Measurements from ENCODE around the gene KIRREL3.

KIRREL3 gene

DNA sequence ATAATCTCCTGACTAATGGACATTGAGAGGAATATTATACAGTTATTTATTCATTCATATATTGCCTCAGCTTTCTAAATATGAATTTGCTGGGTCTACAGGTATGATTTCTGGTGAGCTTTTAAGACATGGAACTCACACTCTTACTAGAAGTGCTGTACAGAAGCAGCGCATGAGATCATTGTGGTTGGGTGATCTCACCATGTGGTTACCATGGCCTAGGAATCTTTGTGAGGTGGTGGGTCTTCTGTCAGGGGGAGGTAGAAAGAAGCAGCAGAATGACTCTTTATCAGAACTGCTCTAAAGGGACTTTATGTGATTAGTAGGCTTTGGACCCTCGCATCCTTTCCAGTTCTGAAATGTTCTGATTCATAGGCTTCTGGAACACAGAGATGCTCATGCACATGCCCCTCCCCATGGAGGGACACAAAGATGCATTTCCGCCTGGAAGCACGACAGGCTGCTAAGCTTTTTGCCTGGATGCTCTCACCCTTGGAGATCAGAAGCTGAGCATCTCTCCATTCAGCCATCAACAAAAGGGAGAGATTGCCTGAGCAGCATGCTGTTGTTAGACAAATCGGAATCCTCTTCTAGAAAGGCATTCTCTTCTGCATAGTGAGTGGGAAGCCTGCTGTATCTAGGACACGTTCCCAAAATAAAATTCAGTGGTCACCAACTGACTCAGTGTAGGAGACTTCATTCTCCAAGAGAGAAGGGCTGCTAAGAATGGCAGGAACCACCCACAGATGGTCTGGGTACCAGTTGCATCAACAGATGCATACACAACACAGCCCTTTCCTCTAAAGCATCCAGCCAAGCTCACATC is 51.3 kb downstream of the KIRREL3 start:
- no peak for FAIRE-seq

DNA sequence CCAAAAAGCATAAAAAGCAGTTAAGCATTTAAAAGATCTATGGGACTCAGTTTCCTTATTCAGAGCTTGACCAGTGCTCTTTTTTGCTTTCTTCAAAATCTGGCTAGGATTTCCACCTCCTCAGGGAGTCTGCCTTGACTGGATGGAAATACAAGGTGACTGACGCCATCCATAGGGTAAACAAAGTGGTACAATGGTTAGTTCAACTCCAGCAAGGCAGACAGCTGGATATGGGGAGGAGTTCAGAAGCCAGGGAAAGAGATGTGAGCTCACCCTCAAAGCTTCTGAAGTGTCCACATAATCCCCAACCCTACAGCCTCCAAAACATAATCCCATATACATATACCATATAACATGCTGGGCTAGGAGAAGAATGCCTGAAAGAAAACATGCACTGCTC is 52.0 kb downstream of the KIRREL3 start:
- no peak for FAIRE-seq

DNA sequence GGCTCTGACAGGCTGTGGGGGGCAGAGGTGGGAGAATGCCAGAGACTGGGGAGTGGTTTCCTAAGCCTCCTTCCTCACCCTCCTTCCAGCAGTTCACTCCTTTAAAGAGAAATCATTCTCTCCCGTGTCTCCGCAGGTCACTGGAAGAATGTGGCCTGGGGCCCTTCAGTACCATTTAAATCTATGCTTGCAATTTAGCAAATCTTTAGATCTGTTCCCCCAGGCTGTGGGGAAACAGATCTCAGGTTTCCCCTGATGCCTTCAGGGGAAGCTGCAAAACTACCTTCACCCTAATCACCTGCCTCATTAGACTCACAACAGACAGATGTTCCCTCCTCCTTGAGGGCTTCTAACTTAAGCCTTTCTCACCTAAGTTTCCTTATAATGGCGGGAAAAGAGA is 55.3 kb downstream of the KIRREL3 start:
- no peak for FAIRE-seq

DNA sequence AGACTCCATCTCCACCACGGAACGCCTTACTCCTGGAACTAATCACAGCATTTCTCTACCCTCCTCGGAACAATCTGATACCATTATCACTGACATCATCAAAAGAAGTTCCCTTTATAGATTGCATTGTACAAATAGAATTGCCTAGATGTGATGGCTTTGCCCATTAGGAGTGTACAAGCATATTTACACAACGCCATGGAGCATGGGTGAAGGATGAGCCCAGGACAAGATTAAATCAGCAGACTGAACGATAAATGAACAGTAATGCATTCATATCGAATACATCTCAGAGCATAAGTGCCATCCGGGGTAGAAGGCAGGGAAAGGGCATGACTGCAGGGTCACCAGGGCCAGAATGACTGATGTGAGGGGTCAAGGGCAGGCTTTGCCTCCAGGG is 57.3 kb downstream of the KIRREL3 start:
- FAIRE-seq = no peak

DNA sequence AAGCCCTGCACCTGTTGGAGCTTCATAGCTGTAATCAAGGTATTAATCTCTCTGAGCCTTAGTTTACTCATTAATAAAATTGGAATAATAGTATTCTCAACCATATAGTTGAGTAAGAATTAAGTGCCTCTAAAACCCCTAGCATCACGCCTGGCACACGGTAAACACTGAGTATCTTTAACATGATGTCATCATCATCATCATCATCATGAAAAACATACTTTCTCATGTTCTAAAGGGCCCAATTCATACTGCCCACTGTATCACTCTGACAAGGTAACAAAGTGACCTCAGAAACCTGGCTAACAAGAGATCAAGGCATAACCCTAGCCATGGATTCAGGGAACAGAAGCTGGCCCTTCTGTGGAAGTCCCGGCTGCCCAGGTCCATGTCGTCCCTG is 58.4 kb downstream of the KIRREL3 start:
- FAIRE-seq = no peak

DNA sequence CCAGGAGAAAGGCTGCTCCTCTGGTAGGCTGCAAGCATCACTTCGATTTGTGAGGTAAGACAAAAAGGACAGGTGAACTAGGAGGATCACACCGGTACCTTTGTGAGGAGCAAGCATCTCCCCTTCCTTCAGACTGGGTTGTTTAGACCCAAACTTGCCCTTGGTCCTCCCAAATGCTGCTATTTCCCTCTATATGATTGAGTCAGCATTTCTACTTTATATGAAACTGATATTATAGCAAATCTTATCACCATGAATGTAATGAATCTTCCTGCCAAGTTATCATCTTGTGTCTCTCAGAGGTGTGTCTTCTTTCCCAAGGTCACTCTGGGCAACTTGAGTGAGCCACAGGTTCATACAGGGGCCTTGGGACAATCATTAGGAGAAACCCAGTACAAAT is 61.0 kb downstream of the KIRREL3 start:
- no peak for FAIRE-seq

DNA sequence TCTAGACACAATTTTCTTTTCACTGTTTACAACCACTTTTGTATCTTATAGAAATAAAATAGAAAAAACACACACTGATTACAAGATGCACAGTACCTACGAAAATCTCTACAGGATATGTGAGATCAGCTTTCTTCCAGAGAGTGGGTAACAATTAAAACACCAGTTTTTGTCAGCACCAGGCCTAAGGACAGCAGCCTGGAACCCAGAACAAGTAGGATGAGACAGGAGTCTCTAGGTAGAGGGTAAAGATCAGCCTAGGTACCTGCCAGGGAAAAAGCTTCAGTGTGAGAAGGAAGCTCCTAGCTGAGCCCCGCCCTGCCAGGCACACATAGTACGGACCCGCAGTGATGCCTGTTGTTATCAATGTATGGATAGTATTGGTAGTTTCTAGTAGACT is 61.9 kb downstream of the KIRREL3 start:
- no peak for FAIRE-seq

DNA sequence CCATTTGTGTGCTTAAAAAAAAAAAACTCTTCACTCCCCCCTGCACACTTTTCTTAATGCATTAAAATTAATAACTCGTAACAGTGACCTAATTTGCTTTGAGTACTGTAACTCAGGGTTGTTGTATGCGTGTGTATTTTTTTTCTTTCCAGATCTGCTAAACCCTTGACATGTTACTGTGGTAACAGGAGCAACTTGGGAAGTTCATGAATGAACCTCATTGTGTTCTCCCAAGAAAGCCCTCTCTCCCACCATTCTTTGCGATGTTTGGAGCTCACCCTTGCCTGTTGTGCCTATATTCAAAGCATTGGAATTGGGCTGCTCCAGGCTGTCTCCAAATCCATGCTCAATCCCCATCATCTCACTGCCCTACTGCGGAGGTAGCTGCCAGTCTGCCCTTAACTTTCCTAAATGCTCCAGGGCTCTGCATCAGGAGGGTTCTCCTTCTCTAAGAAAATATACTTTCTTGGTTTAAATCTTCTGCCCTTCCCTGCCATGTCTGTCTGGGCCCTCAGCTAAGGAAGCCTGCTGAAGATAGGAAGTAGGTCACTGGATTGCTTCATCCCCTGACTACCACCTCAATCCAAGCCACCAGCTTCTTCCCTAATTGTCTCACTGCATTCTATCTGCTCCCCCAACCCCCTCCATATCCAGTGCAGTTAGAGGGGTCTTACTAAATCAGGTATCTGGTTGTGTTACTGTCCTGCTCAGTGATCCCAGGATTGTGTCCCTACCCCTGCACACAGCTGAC is 70.3 kb downstream of the KIRREL3 start:
- FAIRE-seq = no peak

DNA sequence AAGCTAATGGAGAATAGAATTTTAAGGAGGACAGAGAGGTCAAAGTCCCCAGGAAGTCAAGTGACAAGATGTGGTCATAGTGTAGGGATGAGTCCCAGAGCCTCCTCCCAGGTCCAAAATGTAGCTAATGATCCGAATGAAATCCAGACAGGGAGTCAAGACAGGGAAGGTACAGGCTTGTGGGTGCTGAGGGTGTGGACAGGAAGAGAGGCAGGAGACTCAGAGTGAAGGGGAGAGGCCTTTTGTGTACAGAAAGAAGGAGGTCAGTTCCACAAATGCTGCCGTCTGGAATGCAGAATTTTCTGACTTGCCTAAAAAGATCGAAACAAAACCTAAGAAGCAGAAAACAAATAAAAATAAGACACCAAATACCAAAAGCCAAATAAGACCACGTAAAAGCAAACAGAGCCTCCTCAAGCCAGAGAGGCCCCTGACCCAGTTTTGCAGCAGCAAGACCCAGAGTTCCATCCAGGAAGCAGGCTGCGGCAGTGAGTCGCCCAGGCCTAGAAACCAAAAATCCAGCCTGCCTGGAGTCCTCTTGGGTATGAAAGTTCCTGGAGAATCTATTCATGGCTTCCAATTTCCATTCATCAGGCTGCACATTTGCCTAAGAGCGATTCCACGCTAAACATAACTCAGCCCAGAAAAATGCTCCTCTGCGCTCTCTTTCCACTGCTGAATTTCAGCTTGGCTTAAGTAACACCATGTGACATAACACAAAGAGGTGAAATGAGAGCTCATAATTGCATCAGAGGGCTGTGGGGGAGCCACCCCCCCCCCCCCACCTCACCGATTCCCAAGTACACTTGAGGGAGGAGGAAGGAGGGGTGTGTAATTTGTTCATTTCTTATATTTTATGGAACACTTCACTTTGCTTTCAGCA is 71.2 kb downstream of the KIRREL3 start:
- FAIRE-seq = no peak

DNA sequence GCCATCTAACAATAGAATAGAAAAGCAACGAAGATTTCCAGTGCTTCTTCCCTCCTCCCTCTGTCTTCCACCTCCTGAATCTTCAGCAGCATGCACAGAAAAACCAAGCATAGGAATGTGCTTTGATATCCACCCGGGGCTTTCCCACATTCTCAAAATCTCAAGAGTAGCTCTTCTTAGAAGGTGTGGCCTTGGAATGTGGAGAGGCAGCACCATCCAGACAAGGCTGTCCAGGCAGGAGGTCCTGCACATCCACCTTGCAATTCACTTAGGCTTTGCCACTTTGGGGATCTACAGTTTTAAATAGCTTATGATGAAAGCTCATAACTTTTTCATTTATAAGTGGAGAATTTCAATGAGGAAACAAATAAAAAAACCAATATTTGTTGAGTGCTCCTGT is 72.9 kb downstream of the KIRREL3 start:
- FAIRE-seq = no peak

DNA sequence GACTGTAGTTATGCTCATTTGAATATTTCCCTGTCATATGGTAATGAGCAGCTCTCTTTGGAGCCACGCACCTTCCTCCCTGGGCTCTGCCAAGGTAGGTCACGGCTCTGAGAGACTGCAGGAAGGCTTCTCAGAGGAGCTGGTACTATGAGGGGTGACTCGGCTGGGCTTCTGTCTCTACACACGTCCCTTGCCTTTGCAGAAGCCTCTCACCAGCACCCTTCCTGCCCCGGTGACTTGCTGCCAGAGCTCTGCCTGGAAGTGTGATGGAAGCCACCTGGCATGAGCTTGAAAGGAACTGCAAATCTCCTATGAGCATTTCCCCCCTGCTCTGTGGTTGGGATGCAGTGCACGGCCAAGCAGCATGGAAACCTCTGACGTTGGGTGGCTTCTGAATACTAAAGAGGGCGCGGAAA is 74.2 kb downstream of the KIRREL3 start:
- FAIRE-seq = no peak

DNA sequence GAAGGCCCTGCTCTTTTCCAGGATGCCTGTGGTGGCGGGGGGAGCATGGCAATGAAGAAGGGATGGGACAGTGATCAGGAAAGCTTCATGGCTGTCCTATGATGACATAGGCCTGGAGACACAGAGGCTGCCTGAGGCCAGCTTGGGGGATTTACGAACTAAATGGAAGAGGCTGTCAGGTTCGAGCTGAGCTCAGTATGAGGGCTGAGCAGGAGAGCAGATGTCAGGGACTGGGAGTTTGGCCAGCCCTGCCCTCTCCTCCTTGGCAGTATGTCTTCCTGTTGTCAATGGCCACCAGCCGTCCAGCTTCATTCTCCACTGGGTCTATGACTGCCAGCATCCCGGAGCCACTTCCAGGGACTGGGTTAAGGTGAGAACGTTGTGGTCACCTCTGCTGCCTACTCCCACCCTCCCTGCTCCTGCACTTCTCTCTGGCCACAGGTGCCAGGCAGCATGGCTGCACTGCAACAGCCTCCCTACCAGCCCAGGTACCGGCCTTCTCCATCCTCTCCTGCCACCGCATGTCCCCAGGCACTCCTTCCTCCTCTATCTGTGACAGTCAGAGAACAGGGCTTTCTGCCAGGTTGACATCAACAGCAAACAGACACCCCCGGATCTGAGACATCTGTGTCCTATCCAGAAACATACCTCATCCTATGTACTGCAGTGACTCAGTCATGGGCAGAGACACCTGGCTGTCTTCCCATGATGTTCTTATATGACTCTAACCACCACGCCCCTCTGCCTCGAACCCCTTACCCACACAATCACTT is 75.1 kb downstream of the KIRREL3 start:
- FAIRE-seq = no peak

DNA sequence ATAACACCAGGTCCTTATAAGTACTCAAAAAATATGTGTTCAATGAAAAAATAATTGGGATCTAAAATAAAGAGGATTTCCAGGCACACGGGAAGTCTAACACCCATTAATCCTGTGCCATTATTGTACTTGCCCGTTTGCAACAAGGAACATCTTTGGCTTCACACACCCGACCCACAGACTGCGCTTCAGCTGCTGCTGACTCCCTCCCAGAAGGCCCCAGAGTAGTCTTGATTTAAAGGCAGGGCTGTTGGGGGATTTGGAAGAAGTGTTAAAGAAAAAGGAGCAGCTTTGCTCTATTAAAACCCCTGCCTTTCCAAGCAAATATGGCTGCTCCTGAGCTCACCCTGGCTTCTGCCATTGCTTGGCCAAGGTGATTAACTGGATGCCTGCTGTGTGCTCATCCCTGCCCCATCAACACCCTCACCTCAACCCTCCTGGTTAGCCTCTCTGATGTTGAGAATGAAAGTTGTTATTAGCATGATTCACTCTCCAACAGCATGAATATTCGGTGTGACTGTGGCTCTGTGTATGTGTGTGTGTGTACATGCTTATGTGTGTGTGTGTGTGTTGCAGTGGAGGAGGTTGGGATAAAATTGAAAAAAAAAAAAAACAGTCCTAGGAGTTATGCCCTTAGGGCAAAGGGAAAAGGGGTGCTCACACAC is 76.1 kb downstream of the KIRREL3 start:
- no peak for FAIRE-seq

DNA sequence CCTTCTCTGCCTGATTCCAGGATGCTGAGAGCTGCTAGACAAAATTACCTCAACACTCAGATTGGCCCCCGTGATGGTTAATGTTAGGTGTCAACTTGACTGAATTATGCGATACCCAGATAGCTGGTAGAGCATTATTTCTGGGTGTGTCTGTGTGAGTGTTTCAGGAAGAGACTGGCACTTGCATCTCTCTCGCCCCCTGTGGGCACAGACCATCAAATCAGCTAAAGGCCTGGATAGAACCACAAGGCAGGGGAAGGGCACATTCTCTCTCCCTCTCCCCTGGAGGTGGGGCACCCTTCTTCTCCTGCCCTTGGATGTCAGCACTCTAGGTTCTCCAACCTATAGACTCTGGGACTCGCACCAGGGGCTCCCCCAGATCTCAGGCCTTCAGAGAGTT is 79.7 kb downstream of the KIRREL3 start:
- no peak for FAIRE-seq

DNA sequence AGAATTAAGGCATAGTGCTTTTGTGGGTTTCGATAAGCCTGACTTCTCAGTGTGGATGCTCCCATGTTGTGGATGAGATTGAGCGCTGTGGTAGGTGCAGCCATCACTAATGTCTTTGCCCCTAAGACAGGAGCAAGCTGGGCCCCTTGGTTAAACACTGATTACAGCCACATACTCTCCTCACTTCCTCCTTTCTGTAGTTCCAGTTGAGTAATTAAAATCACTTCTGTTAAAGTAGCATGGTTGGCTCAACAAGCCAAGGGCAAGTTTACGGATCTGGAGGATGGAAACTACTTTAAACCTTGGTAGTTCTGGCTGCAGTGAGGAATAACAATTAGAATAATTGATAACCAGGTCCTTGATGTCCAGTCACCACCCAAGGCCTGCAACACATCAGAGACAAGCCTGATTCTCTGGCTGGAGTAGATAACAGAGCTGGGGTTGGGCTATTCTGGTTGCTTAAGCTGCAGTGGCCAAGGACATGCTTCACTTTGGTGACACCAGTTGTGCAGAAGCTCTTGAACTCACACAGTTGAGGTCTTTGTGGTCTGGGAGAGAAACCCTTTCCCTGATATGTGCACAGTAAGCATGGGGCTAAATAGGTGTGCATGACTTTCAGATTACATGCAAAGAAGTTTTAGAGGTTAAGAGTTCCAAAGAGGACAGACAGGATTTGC is 81.3 kb downstream of the KIRREL3 start:
- FAIRE-seq = no peak

DNA sequence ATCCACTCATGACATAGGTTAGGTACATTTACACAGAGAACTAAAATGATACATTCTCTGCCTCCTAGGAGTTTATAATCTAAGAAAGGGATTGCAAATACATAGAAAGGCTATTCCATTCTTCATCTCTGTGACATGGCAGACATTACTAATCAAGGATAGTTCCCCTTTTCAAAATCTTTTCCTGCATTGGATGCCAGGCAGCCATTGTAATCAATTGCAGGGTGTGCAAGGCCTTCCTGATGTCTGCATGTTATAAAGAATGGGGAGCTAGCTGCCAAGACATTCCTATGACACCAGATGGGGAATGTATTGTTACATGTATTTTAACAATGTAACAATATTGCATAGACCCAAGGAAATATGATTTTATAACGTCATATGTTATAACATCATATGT is 82.0 kb downstream of the KIRREL3 start:
- FAIRE-seq = no peak

DNA sequence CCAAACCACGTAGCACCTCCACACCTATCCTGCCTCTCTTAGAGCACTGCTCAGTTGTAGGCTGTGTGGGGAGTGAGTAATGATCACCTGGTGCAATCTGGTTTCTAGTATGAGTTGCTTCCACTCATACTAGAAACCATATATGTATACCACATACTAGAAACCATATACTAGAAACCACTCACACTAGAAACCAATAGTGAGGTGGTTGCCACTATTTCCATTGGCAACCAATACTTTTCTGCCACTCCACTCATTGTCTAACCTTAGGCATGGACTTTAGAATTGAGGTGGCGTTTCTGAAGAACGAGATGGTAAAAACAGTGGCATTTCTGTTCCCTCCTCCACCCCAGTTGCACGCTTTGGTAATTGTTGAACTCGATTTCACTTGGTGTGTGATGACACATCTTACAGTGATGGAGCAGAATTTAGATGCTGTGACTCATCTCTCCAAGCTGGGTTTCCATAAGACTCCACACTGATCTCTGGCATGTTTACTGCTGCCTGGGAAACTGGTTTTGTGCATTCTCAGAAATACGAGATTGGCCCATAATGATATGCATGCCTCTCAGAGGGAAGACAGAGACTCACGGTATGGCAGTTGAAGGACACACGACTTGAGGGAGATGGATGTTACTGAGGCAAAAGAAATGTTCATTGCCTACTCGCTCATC is 82.9 kb downstream of the KIRREL3 start:
- no peak for FAIRE-seq

DNA sequence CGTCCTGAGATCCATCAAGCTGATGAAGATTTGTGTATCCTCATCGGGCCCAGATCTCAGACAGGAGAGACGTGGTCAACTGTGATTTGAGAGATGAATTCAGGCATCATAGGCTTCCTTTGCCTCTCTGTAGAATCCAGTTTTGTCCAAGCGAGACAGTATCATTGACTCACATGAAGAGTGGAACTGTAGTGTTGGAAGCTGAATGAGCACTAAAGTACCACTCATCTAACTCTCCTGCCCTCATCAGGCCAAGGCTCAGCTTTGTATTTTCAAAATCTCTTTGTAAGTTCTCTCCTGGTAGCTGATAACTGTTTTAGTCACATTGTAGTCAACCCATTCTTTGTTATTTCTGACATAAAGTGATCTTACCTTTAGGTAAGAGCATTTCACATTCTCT is 85.1 kb downstream of the KIRREL3 start:
- no peak for FAIRE-seq

DNA sequence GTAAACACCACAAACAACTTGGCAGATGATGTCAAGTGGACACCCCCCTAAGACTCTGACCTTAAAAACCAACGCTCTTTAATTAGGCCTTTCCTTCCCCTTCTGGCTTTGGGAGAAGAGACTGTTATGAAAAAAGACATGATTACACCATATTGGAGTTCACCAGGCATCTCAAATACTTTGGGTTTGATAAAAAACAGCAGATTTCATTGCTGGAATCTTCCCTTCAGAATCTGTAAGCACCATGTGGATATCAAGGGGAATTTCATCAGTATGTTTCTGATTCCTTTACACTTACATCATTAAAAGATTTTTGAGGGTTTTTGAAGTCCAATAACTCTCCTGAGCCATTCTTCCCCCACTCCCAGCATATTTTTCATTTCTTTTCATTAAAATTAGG is 85.6 kb downstream of the KIRREL3 start:
- no peak for FAIRE-seq

DNA sequence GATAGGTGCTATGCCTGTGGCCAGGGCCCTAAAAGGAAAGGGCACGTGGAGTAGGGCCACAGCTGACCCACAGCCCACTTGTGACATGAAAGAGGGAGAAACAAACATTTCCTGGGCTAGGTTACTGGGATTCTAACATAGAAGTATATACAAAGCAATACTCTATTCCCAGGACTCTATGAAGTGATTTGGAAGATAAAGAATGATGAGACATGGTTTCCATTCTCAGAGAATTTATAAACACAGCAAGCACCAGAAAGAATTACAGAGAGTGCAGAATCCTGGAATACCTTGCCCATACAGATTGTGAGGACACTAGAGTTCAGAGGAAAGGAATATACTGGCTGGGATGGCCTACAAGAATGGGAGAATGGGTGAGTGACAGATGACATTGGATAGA is 86.4 kb downstream of the KIRREL3 start:
- no peak for FAIRE-seq

DNA sequence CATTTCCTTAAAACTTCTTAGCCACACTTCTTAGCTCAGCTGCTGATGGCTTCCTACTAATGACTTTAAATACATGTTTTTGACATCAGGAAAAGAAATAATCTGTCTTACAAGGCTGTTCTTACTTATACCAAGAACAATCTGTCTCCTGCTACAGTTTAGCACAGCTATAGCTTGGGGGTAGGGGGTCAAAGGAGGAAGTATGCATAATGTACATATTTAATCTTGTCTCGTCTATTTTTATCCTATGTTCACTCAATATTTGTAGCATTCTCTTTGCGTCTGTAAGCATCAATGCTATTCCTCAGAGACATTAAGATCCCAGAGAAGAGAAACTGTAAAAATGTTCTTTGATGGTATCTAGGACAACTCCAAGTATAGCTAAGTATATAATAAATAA is 96.0 kb downstream of the KIRREL3 start:
- no peak for FAIRE-seq
